ENCODE results near the gene ELAVL3. TPM values are rescaled to one million over a fixed set of nuclear protein-coding genes. Genes with fewer than 3 reads are reported as not detected.

Gene ELAVL3
- total and polyA plus RNA-seq, 2 donors (not counting 1 experiment from before 2014, with no cell fraction given) = under 0.01 TPM; not detected in 1

DNA sequence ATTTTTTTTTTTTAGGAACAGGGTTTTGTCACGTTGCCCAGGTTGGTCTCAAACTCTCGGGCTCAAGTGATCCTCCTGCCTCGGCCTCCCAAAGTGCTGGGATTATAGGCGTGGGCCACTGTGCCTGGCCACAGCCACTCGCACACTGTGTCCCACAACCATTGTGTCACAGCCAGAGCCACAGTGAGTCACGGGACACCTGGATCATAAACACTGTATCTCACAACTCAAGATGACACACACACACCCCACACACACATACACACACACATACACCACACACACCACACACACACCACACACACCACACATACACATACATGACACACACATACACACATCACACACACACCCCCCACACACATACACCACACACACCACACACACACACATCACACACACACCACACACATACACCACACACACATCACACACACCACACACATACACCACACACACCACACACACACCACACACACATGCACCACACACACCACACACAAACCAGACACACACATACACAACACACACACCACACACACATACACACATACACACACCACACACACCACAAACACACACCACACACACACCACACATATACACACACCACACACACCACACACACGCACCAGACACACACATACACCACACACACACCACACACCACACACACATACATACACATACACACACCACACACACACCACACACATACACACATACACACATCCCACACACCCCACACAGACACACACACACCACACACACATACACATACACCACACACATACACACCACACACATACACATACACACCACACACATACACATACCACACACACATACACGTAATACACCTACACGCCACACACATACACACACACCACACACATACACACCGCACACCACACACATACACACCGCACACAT lies 16.2 kb downstream of the ELAVL3 start:
- Histone ChIP-seq H3K27me3 (ENCODE audit: control insufficient read depth, insufficient read depth, low read length) (no peaks in the 10 kb centered on the region), H3K4me2 (ENCODE audit: extremely low read depth, insufficient read depth, low read length) (no peak overlapping the region), H4K20me1 (ENCODE audit: control insufficient read depth, extremely low read depth, insufficient read depth, low read length) (no peaks in the 10 kb centered on the region), H2AFZ (ENCODE audit: low read length) (no peak overlapping the region), H3K4me3 (replicated peaks in 1 of 4; ENCODE audit: control extremely low read depth in 1 of 4, insufficient read depth in 1 of 4, low read depth in 3 of 4, low read length in 4 of 4) (no peak overlapping the region), H3K36me3 (ENCODE audit: control insufficient read depth, insufficient read depth, low read length) (no peaks in the 10 kb centered on the region), H3K9me3 (ENCODE audit: control insufficient read depth, insufficient read depth, low read depth, low read length) (no peaks in the 10 kb centered on the region), H3K79me2 (ENCODE audit: control insufficient read depth, insufficient read depth, low read length) (no peaks in the 10 kb centered on the region), H3K27ac (ENCODE audit: insufficient read depth, low read length) (no peak overlapping the region), H3K4me1 (ENCODE audit: control insufficient read depth, extremely low read depth, insufficient read depth, low read length) (no peaks in the 10 kb centered on the region), H3K9ac (ENCODE audit: insufficient read depth, low read length) (no peak overlapping the region)
- DNase-seq (ENCODE audit: low read depth in 2 of 2) = no peak
- TF ChIP-seq, protein P1, sequence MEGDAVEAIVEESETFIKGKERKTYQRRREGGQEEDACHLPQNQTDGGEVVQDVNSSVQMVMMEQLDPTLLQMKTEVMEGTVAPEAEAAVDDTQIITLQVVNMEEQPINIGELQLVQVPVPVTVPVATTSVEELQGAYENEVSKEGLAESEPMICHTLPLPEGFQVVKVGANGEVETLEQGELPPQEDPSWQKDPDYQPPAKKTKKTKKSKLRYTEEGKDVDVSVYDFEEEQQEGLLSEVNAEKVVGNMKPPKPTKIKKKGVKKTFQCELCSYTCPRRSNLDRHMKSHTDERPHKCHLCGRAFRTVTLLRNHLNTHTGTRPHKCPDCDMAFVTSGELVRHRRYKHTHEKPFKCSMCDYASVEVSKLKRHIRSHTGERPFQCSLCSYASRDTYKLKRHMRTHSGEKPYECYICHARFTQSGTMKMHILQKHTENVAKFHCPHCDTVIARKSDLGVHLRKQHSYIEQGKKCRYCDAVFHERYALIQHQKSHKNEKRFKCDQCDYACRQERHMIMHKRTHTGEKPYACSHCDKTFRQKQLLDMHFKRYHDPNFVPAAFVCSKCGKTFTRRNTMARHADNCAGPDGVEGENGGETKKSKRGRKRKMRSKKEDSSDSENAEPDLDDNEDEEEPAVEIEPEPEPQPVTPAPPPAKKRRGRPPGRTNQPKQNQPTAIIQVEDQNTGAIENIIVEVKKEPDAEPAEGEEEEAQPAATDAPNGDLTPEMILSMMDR (conservative IDR thresholded peaks at IDR 0.05 in 1 of 2, IDR thresholded peaks at IDR 0.05 in 1 of 2; ENCODE audit: low read depth in 1 of 2, low read length in 2 of 2) = no peak
- no peak for TF ChIP-seq EZH2 (IDR thresholded peaks at IDR 0.05; ENCODE audit: low read length, missing control alignments)

DNA sequence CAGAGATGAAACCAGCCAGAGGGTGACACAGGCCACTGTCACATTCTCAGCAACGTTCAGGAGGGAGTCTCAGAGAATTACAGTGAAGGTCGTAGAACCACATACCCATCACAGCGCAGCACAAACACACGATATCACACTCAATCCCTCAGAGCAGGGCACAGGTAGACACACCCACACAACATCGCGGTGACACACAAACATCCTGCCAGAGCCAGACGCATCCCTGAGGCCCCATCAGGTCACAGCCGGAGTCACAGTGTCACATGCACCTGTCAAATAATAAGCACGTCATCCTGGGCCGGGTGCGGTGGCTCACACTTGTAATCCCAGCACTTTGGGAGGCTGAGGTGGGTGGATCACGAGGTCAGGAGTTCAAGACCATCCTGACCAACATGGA lies 17.5 kb downstream of the ELAVL3 start:
- TF ChIP-seq, protein P1 (conservative IDR thresholded peaks at IDR 0.05 in 1 of 2, IDR thresholded peaks at IDR 0.05 in 1 of 2; ENCODE audit: low read depth in 1 of 2, low read length in 2 of 2) = no peak
- TF ChIP-seq EZH2 (IDR thresholded peaks at IDR 0.05; ENCODE audit: low read length, missing control alignments) = no peak
- H3K4me3 ChIP-seq (replicated peaks in 1 of 4; ENCODE audit: control extremely low read depth in 1 of 4, insufficient read depth in 1 of 4, low read depth in 3 of 4, low read length in 4 of 4) = no peak overlapping the region
- no peaks in the 10 kb centered on the region for H3K9me3 ChIP-seq (ENCODE audit: control insufficient read depth, insufficient read depth, low read depth, low read length)
- no peaks in the 10 kb centered on the region for H3K27me3 ChIP-seq (ENCODE audit: control insufficient read depth, insufficient read depth, low read length)
- no peaks in the 10 kb centered on the region for H4K20me1 ChIP-seq (ENCODE audit: control insufficient read depth, extremely low read depth, insufficient read depth, low read length)
- H3K4me2 ChIP-seq (ENCODE audit: extremely low read depth, insufficient read depth, low read length) = no peak overlapping the region
- no peak overlapping the region for H2AFZ ChIP-seq (ENCODE audit: low read length)
- H3K36me3 ChIP-seq (ENCODE audit: control insufficient read depth, insufficient read depth, low read length) = no peaks in the 10 kb centered on the region
- no peak for DNase-seq (ENCODE audit: low read depth in 2 of 2)
- H3K27ac ChIP-seq (ENCODE audit: insufficient read depth, low read length) = no peak overlapping the region
- no peaks in the 10 kb centered on the region for H3K4me1 ChIP-seq (ENCODE audit: control insufficient read depth, extremely low read depth, insufficient read depth, low read length)
- H3K9ac ChIP-seq (ENCODE audit: insufficient read depth, low read length) = no peak overlapping the region
- H3K79me2 ChIP-seq (ENCODE audit: control insufficient read depth, insufficient read depth, low read length) = no peaks in the 10 kb centered on the region

DNA sequence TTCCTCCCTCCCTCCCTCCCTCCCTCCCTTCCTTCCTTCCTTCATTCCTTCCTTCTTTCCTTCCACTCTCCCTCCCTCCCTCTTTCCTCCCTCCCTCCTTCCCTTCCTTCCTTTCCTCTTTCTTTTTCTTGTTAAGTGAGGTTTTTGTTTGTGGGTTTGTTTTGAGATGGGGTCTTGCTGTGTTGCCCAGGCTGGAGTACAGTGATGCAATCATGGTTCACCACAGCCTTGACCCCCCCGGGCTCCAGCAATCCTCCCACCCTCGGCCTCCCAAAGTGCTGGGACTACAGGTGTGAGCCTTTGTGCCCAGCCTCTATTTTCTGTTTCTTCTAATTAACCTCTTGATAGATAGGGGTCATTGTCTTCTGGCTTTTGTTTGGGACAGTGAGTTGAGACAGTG lies 19.4 kb downstream of the ELAVL3 start:
- H3K27ac ChIP-seq (ENCODE audit: insufficient read depth, low read length) = no peak overlapping the region
- TF ChIP-seq, protein P1 (conservative IDR thresholded peaks at IDR 0.05 in 1 of 2, IDR thresholded peaks at IDR 0.05 in 1 of 2; ENCODE audit: low read depth in 1 of 2, low read length in 2 of 2) = no peak
- TF ChIP-seq EZH2 (IDR thresholded peaks at IDR 0.05; ENCODE audit: low read length, missing control alignments) = no peak
- no peak for DNase-seq (ENCODE audit: low read depth in 2 of 2)
- no peak overlapping the region for H3K4me2 ChIP-seq (ENCODE audit: extremely low read depth, insufficient read depth, low read length)
- no peaks in the 10 kb centered on the region for H4K20me1 ChIP-seq (ENCODE audit: control insufficient read depth, extremely low read depth, insufficient read depth, low read length)
- no peak overlapping the region for H3K9ac ChIP-seq (ENCODE audit: insufficient read depth, low read length)
- H3K4me1 ChIP-seq (ENCODE audit: control insufficient read depth, extremely low read depth, insufficient read depth, low read length) = no peaks in the 10 kb centered on the region
- H3K79me2 ChIP-seq (ENCODE audit: control insufficient read depth, insufficient read depth, low read length) = no peaks in the 10 kb centered on the region
- H3K27me3 ChIP-seq (ENCODE audit: control insufficient read depth, insufficient read depth, low read length) = no peaks in the 10 kb centered on the region
- H3K9me3 ChIP-seq (ENCODE audit: control insufficient read depth, insufficient read depth, low read depth, low read length) = no peaks in the 10 kb centered on the region
- H3K4me3 ChIP-seq (replicated peaks in 1 of 4; ENCODE audit: control extremely low read depth in 1 of 4, insufficient read depth in 1 of 4, low read depth in 3 of 4, low read length in 4 of 4) = no peak overlapping the region
- H2AFZ ChIP-seq (ENCODE audit: low read length) = no peak overlapping the region
- H3K36me3 ChIP-seq (ENCODE audit: control insufficient read depth, insufficient read depth, low read length) = no peaks in the 10 kb centered on the region
